Body of pancreas (tissue), 4 donors: Measurements from ENCODE around the gene MAN2A2.

Experiments used
- POLR2A ChIP-seq, 3 donors: fragments of 450-650 bp; IDR thresholded peaks; one replicate each; pipeline ENCODE4 v1.6.1; 2016; ENCODE audit warnings: antibody characterized with exemption in 3 of 3, mild to moderate bottlenecking in 2 of 3
- TF ChIP-seq, protein P1 (sequence below), 7 experiments: fragments of 450-650 bp in 4 of 7; fragments of 200-600 bp in 3 of 7; sonication (generic) in 3 of 7; IDR thresholded peaks; one replicate each; pipeline ENCODE4 v1.5.1; 2016 to 2019; ENCODE audit warnings: antibody characterized with exemption in 7 of 7

DNA sequence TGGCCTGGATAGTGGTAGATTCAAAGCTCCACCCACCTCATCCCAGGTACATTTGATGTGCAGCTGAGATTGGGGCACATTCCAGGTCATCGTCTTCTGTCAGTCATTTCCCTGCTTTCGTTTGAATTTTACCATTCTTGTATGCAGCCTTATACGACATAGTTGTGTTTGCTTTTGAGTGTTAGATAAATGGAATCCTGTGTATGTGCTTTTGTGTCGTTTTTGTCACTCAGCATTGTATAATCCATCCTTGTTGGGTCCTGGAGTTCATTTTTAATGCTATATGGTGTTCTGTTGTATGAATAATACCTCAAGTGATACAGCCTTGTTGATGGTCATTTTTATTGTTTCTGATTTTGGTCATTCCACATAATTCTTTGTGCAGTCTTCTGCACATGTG is 58.9 kb downstream of the MAN2A2 start:
- TF ChIP-seq, protein P1, sequence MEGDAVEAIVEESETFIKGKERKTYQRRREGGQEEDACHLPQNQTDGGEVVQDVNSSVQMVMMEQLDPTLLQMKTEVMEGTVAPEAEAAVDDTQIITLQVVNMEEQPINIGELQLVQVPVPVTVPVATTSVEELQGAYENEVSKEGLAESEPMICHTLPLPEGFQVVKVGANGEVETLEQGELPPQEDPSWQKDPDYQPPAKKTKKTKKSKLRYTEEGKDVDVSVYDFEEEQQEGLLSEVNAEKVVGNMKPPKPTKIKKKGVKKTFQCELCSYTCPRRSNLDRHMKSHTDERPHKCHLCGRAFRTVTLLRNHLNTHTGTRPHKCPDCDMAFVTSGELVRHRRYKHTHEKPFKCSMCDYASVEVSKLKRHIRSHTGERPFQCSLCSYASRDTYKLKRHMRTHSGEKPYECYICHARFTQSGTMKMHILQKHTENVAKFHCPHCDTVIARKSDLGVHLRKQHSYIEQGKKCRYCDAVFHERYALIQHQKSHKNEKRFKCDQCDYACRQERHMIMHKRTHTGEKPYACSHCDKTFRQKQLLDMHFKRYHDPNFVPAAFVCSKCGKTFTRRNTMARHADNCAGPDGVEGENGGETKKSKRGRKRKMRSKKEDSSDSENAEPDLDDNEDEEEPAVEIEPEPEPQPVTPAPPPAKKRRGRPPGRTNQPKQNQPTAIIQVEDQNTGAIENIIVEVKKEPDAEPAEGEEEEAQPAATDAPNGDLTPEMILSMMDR (IDR thresholded peaks at IDR 0.05), result no peak
- no peak for TF ChIP-seq POLR2A (IDR thresholded peaks at IDR 0.05)
